ENCODE measurements around the gene DAD1. TPM values are rescaled to one million over a fixed set of nuclear protein-coding genes. Genes with fewer than 3 reads are reported as not detected.

DAD1 gene
- total RNA-seq, 2 experiments from 2014 or later = 130 to 147 TPM

GRCh38 chr14:22583994-22584393 is 5.0 kb downstream of the DAD1 start:
- POLR2A ChIA-PET = interaction anchor here (0.5 kb wide), 1 partner anchor 297 kb away, joined by 3 read pairs; no protein-coding TSS in a partner anchor
- ATAC-seq (no peak), DNase-seq (no peak)
- peaks cover 68% of the 10 kb centered on the region for H3K4me1 Mint-ChIP-seq (ENCODE audit: low read depth)
- H3K27ac Mint-ChIP-seq = no peak overlapping the region
- H3K4me3 Mint-ChIP-seq = no peak overlapping the region
- H3K36me3 Mint-ChIP-seq (ENCODE audit: low read depth) = peaks cover 49% of the 10 kb centered on the region
- H3K9me3 Mint-ChIP-seq (ENCODE audit: insufficient read depth) = no peaks in the 10 kb centered on the region
- CTCF ChIA-PET = interaction anchor here (1.0 to 5.5 kb wide), 4 partner anchors 9 to 485 kb away, joined by 3 to 61 read pairs (median 8); no protein-coding TSS in a partner anchor
- no peaks in the 10 kb centered on the region for H3K27me3 Mint-ChIP-seq (ENCODE audit: low read depth)

- Mint-ChIP-seq H3K4me1 (ENCODE audit: low read depth) (peaks cover 70% of the 10 kb centered on the region), H3K36me3 (ENCODE audit: low read depth) (peaks cover 40% of the 10 kb centered on the region), H3K27ac (no peak overlapping the region), H3K9me3 (ENCODE audit: insufficient read depth) (no peaks in the 10 kb centered on the region), H3K27me3 (ENCODE audit: low read depth) (no peaks in the 10 kb centered on the region), H3K4me3 (no peak overlapping the region)
- CTCF ChIA-PET = interaction anchor here (0.8 to 3.9 kb wide), 3 partner anchors 9 to 18 kb away, joined by 4 to 41 read pairs (median 4); partner anchors contain the start of gene DAD1
- POLR2A ChIA-PET = interaction anchor here (1.7 kb wide), 1 partner anchor 9 kb away, joined by 7 read pairs; the partner anchor contains the start of gene DAD1
- ATAC-seq (no peak), DNase-seq (no peak)
Measured at GRCh38 chr14:22580625-22581024, 8.4 kb downstream of the DAD1 start.

GRCh38 chr14:22579881-22580280 is 9.1 kb downstream of the DAD1 start:
- ATAC-seq (no peak), DNase-seq (no peak)
- ChIA-PET POLR2A (interaction anchor here (1.7 kb wide), 1 partner anchor 10 kb away, joined by 7 read pairs; the partner anchor contains the start of gene DAD1), CTCF (interaction anchor here (0.8 to 3.9 kb wide), 3 partner anchors 9 to 273 kb away, joined by 3 to 41 read pairs (median 4); partner anchors contain the start of gene DAD1)
- Mint-ChIP-seq H3K4me1 (ENCODE audit: low read depth) (peaks cover 62% of the 10 kb centered on the region), H3K9me3 (ENCODE audit: insufficient read depth) (no peaks in the 10 kb centered on the region), H3K27me3 (ENCODE audit: low read depth) (no peaks in the 10 kb centered on the region), H3K36me3 (ENCODE audit: low read depth) (peaks cover 34% of the 10 kb centered on the region), H3K27ac (no peak overlapping the region), H3K4me3 (no peak overlapping the region)

GRCh38 chr14:22579236-22579635 is 9.8 kb downstream of the DAD1 start:
- Mint-ChIP-seq H3K27me3 (ENCODE audit: low read depth) (no peaks in the 10 kb centered on the region), H3K9me3 (ENCODE audit: insufficient read depth) (no peaks in the 10 kb centered on the region), H3K4me1 (ENCODE audit: low read depth) (peaks cover 60% of the 10 kb centered on the region), H3K27ac (peak overlapping the region; percentile 58), H3K4me3 (no peak overlapping the region), H3K36me3 (ENCODE audit: low read depth) (peaks cover 35% of the 10 kb centered on the region)
- POLR2A ChIA-PET = no interaction called here
- DNase-seq (no peak), ATAC-seq (peak; percentile 23)
- CTCF ChIA-PET = interaction anchor here (0.8 to 3.9 kb wide), 4 partner anchors 9 to 719 kb away, joined by 3 to 41 read pairs (median 3); partner anchors contain the start of gene DAD1

- no peak for ATAC-seq
- ChIA-PET CTCF (no interaction called here), POLR2A (no interaction called here)
- Mint-ChIP-seq H3K4me3 (no peak overlapping the region), H3K36me3 (ENCODE audit: low read depth) (peaks cover 45% of the 10 kb centered on the region), H3K9me3 (ENCODE audit: insufficient read depth) (no peaks in the 10 kb centered on the region), H3K4me1 (ENCODE audit: low read depth) (peaks cover 53% of the 10 kb centered on the region), H3K27me3 (ENCODE audit: low read depth) (no peaks in the 10 kb centered on the region), H3K27ac (no peak overlapping the region)
- DNase-seq = no peak
Measured at GRCh38 chr14:22577334-22577908, 11.6 kb downstream of the DAD1 start.

- H3K9me3 Mint-ChIP-seq (ENCODE audit: insufficient read depth) = no peaks in the 10 kb centered on the region
- no peak overlapping the region for H3K4me3 Mint-ChIP-seq
- H3K27ac Mint-ChIP-seq = no peak overlapping the region
- ATAC-seq (no peak), DNase-seq (no peak)
- ChIA-PET CTCF (interaction anchor here (1.3 to 5.5 kb wide), 3 partner anchors 17 to 409 kb away, joined by 3 to 123 read pairs (median 7); partner anchors contain the start of genes AJUBA and DAD1), POLR2A (interaction anchor here (6.7 kb wide), 1 partner anchor 16 kb away, joined by 55 read pairs; the partner anchor contains the start of gene DAD1)
- H3K4me1 Mint-ChIP-seq (ENCODE audit: low read depth) = peaks cover 54% of the 10 kb centered on the region
- peaks cover 53% of the 10 kb centered on the region for H3K36me3 Mint-ChIP-seq (ENCODE audit: low read depth)
- H3K27me3 Mint-ChIP-seq (ENCODE audit: low read depth) = no peaks in the 10 kb centered on the region
Measured at GRCh38 chr14:22573804-22574203, 15.2 kb downstream of the DAD1 start.

- no peak overlapping the region for H3K27ac Mint-ChIP-seq
- ChIA-PET CTCF (interaction anchor here (0.6 to 14.2 kb wide), 17 partner anchors 12 to 575 kb away, joined by 3 to 523 read pairs (median 23); partner anchors contain the start of genes AJUBA and DAD1), POLR2A (interaction anchor here (0.9 to 13.3 kb wide), 5 partner anchors 10 to 930 kb away, joined by 3 to 440 read pairs (median 3); partner anchors contain the start of gene DAD1)
- H3K4me1 Mint-ChIP-seq (ENCODE audit: low read depth) = peaks cover 54% of the 10 kb centered on the region
- H3K4me3 Mint-ChIP-seq = no peak overlapping the region
- H3K36me3 Mint-ChIP-seq (ENCODE audit: low read depth) = peaks cover 56% of the 10 kb centered on the region
- H3K27me3 Mint-ChIP-seq (ENCODE audit: low read depth) = no peaks in the 10 kb centered on the region
- DNase-seq = no peak
- ATAC-seq = no peak
- H3K9me3 Mint-ChIP-seq (ENCODE audit: insufficient read depth) = no peaks in the 10 kb centered on the region
Measured at GRCh38 chr14:22572562-22573058, 16.4 kb downstream of the DAD1 start.

GRCh38 chr14:22570132-22570949 is 18.7 kb downstream of the DAD1 start:
- CTCF ChIA-PET = interaction anchor here (0.6 to 14.2 kb wide), 172 partner anchors 9 to 1072 kb away, joined by 3 to 523 read pairs (median 6); partner anchors contain the start of genes ABHD4, ACIN1, AJUBA and CDH24
- no peaks in the 10 kb centered on the region for H3K27me3 Mint-ChIP-seq (ENCODE audit: low read depth)
- H3K4me1 Mint-ChIP-seq (ENCODE audit: low read depth) = peaks cover 62% of the 10 kb centered on the region
- peaks cover 59% of the 10 kb centered on the region for H3K36me3 Mint-ChIP-seq (ENCODE audit: low read depth)
- peak overlapping the region; percentile 80 for H3K4me3 Mint-ChIP-seq
- POLR2A ChIA-PET = interaction anchor here (0.5 to 13.5 kb wide), 53 partner anchors 8 to 847 kb away, joined by 3 to 440 read pairs (median 4); partner anchors contain the start of genes DAD1 and OXA1L
- DNase-seq = peak; percentile 94
- peak overlapping the region; percentile 92 for H3K27ac Mint-ChIP-seq
- no peaks in the 10 kb centered on the region for H3K9me3 Mint-ChIP-seq (ENCODE audit: insufficient read depth)
- ATAC-seq = peak; percentile 87

GRCh38 chr14:22569737-22570131 is 19.3 kb downstream of the DAD1 start:
- H3K4me3 Mint-ChIP-seq = peak overlapping the region; percentile 80
- H3K4me1 Mint-ChIP-seq (ENCODE audit: low read depth) = peaks cover 67% of the 10 kb centered on the region
- no peaks in the 10 kb centered on the region for H3K9me3 Mint-ChIP-seq (ENCODE audit: insufficient read depth)
- peak; percentile 2 for ATAC-seq
- ChIA-PET CTCF (interaction anchor here (0.6 to 14.2 kb wide), 165 partner anchors 9 to 1071 kb away, joined by 3 to 523 read pairs (median 6); partner anchors contain the start of genes ABHD4, ACIN1, AJUBA and CDH24), POLR2A (interaction anchor here (0.6 to 13.5 kb wide), 47 partner anchors 9 to 846 kb away, joined by 3 to 440 read pairs (median 5); partner anchors contain the start of genes DAD1 and OXA1L)
- H3K27ac Mint-ChIP-seq = peak overlapping the region; percentile 92
- H3K36me3 Mint-ChIP-seq (ENCODE audit: low read depth) = peaks cover 62% of the 10 kb centered on the region
- H3K27me3 Mint-ChIP-seq (ENCODE audit: low read depth) = no peaks in the 10 kb centered on the region
- no peak for DNase-seq

- peak overlapping the region; percentile 92 for H3K27ac Mint-ChIP-seq
- H3K9me3 Mint-ChIP-seq (ENCODE audit: insufficient read depth) = no peaks in the 10 kb centered on the region
- ATAC-seq (no peak), DNase-seq (no peak)
- H3K27me3 Mint-ChIP-seq (ENCODE audit: low read depth) = no peaks in the 10 kb centered on the region
- POLR2A ChIA-PET = interaction anchor here (0.6 to 13.5 kb wide), 27 partner anchors 9 to 833 kb away, joined by 3 to 440 read pairs (median 5); partner anchors contain the start of gene DAD1
- peak overlapping the region; percentile 80 for H3K4me3 Mint-ChIP-seq
- peaks cover 62% of the 10 kb centered on the region for H3K36me3 Mint-ChIP-seq (ENCODE audit: low read depth)
- CTCF ChIA-PET = interaction anchor here (0.7 to 14.2 kb wide), 103 partner anchors 9 to 928 kb away, joined by 3 to 523 read pairs (median 9); partner anchors contain the start of genes ABHD4, AJUBA, DAD1 and HAUS4
- peaks cover 70% of the 10 kb centered on the region for H3K4me1 Mint-ChIP-seq (ENCODE audit: low read depth)
Measured at GRCh38 chr14:22569106-22569736, 19.8 kb downstream of the DAD1 start.
